Natural killer cell (primary cell): ENCODE data around the gene USP6. TPM values are rescaled to one million over a fixed set of nuclear protein-coding genes. Genes with fewer than 3 reads are reported as not detected.
"Not testable (repeated sequence)": the region's sequence is repeated elsewhere in the genome, so short reads cannot be mapped to it uniquely, and the experiment has no call there.

Experiments
- ATAC-seq, 3 donors: fragments of 150-1000 bp in 2 of 3; fragments of 200-7000 bp in 1 of 3; cut with Tn5 transposase; 1 replicate in 1 of 3; 2 replicates in 2 of 3; pipeline ENCODE4 v1.10.0; 2021; ENCODE audit warnings: mild to moderate bottlenecking in 2 of 3, moderate library complexity in 2 of 3
- DNase-seq, 2 donors: peaks; one replicate each; pipeline versions ENCODE4 v3.0.0 to v3.0.0-alpha.2; 2013 to 2021; ENCODE audit warnings: mixed read lengths in 1 of 2
- H3K27ac ChIP-seq: one replicate; pipeline ENCODE4 v1.5.1; 2013; ENCODE audit warnings: mild to moderate bottlenecking, low read length
- H3K27me3 ChIP-seq: one replicate; pipeline ENCODE4 v1.6.1; 2013; ENCODE audit warnings: low read length; ENCODE audit not compliant: control insufficient read depth, insufficient read depth
- H3K36me3 ChIP-seq: one replicate; pipeline ENCODE4 v1.6.1; 2013; ENCODE audit warnings: low read length; ENCODE audit not compliant: control insufficient read depth, insufficient read depth
- H3K4me1 ChIP-seq: one replicate; pipeline ENCODE4 v1.6.1; 2013; ENCODE audit warnings: low read length; ENCODE audit not compliant: control insufficient read depth, insufficient read depth
- H3K4me3 ChIP-seq: one replicate; pipeline ENCODE4 v1.5.1; 2013; ENCODE audit warnings: low read length
- H3K9me3 ChIP-seq: one replicate; pipeline ENCODE4 v1.6.1; 2013; ENCODE audit warnings: low read length; ENCODE audit not compliant: control insufficient read depth, insufficient read depth
- H3K27ac Mint-ChIP-seq, 2 donors: one replicate each; pipeline ENCODE4 v1.8.0; 2022; ENCODE audit warnings: mild to moderate bottlenecking in 2 of 2, mixed read lengths in 2 of 2, moderate library complexity in 1 of 2
- H3K27me3 Mint-ChIP-seq, 2 donors: one replicate each; pipeline ENCODE4 v1.8.0; 2022; ENCODE audit warnings: low read depth in 2 of 2, mixed read lengths in 2 of 2
- H3K36me3 Mint-ChIP-seq: one replicate; pipeline ENCODE4 v1.8.0; 2022; ENCODE audit warnings: mixed read lengths
- H3K4me1 Mint-ChIP-seq, 2 donors: one replicate each; pipeline ENCODE4 v1.8.0; 2022; ENCODE audit warnings: mixed read lengths in 2 of 2
- H3K4me3 Mint-ChIP-seq: one replicate; pipeline ENCODE4 v1.8.0; 2022; ENCODE audit warnings: mild to moderate bottlenecking, moderate library complexity, mixed read lengths
- H3K9me3 Mint-ChIP-seq, 2 donors: one replicate each; pipeline ENCODE4 v1.8.0; 2022; ENCODE audit warnings: mixed read lengths in 2 of 2
- CTCF ChIP-seq: fragments of 200-600 bp; IDR thresholded peaks from one replicate; pipeline ENCODE4 v1.8.0; 2022; ENCODE audit warnings: antibody characterized with exemption
- WGBS: methylation state at CpG from one replicate; pipeline ENCODE4 v1.1.7; 2013; ENCODE audit warnings: missing lambda C conversion rate; ENCODE audit not compliant: insufficient coverage; 5-methylcytosine and 5-hydroxymethylcytosine counted together
- intact Hi-C: fragments of 100-400 bp; cut with micrococcal nuclease; formaldehyde crosslinking; loops from one replicate; pipeline ENCODE4 v1.14.2; 2022
- total RNA-seq, 4 donors: library from RNA; stranded (reverse); fragments of 120-200 nt in 1 of 4; gene quantifications; one replicate each; pipeline versions ENCODE4 v1.2.3 to v1.2.4, GENCODE V29; 2013 to 2022

USP6 gene
- total RNA-seq, 3 donors from 2014 or later (not counting 1 experiment from before 2014, with no cell fraction given) = 0.07 to 0.34 (median 0.13) TPM

GRCh38 chr17:5111402-5112204 is 4.2 kb upstream of the USP6 start, which contains the start of gene ZNF232:
Gene ZNF232 (minus strand): TSS chr17:5111878. CDS start chr17:5111822, 56 bp downstream.
- ATAC-seq (peak; percentile 93 to 94 (median 93)), DNase-seq (peak; percentile 82 to 95)
- TF ChIP-seq CTCF = no peak
- H3K4me3 ChIP-seq = peak within 1 kb of the TSS; percentile 96
- H3K27me3 ChIP-seq = peaks cover 10% of the 10 kb centered on the region
- H3K4me1 Mint-ChIP-seq = peaks cover 19% of the 10 kb centered on the region in 2 donors
- H3K27ac ChIP-seq = peak within 1 kb of the TSS; percentile 56
- H3K9me3 ChIP-seq = no peaks in the 10 kb centered on the region
- H3K27me3 Mint-ChIP-seq = peaks cover 4 to 18% of the 10 kb centered on the region in 2 donors
- intact Hi-C loops = loop anchor here (1.0 to 10.0 kb wide), 2 partner anchors 14 to 323 kb away; partner anchors contain the start of gene C1QBP
- H3K36me3 ChIP-seq = peaks cover 12% of the 10 kb centered on the region
- under 1% methylated on average over 69 of the region's 69 CpGs for WGBS
- H3K4me3 Mint-ChIP-seq = peak within 1 kb of the TSS; percentile 86
- H3K36me3 Mint-ChIP-seq = no peaks in the 10 kb centered on the region
- no peaks in the 10 kb centered on the region for H3K9me3 Mint-ChIP-seq
- peak within 1 kb of the TSS; percentile 73 to 84 for H3K27ac Mint-ChIP-seq
- H3K4me1 ChIP-seq = peaks cover 18% of the 10 kb centered on the region

- no peak for ATAC-seq
- DNase-seq = no peak
- H3K4me1 ChIP-seq = peaks cover 5% of the 10 kb centered on the region
- H3K4me3 Mint-ChIP-seq = no peak overlapping the region
- no peak overlapping the region for H3K27ac Mint-ChIP-seq
- intact Hi-C loops = loop anchor here (10.0 kb wide), 1 partner anchor 317 kb away; the partner anchor contains the start of gene C1QBP
- H3K27me3 ChIP-seq = peaks cover 18% of the 10 kb centered on the region
- H3K4me3 ChIP-seq = no peak overlapping the region
- no peaks in the 10 kb centered on the region for H3K9me3 Mint-ChIP-seq
- H3K27me3 Mint-ChIP-seq = peaks cover 37 to 45% of the 10 kb centered on the region in 2 donors
- 92% methylated on average over 6 of the region's 6 CpGs for WGBS
- no peaks in the 10 kb centered on the region for H3K36me3 Mint-ChIP-seq
- no peak overlapping the region for H3K27ac ChIP-seq
- TF ChIP-seq CTCF = no peak
- peaks cover 0 to 8% of the 10 kb centered on the region in 2 donors for H3K4me1 Mint-ChIP-seq
- no peaks in the 10 kb centered on the region for H3K9me3 ChIP-seq
- no peaks in the 10 kb centered on the region for H3K36me3 ChIP-seq
These were observed 2.4 kb downstream of the USP6 start for GRCh38 chr17:5118219-5118618.

GRCh38 chr17:5120036-5120435 is 4.2 kb downstream of the USP6 start:
- H3K27me3 Mint-ChIP-seq = peaks cover 45 to 46% of the 10 kb centered on the region in 2 donors
- H3K9me3 Mint-ChIP-seq = no peaks in the 10 kb centered on the region
- Histone ChIP-seq H3K27ac (no peak overlapping the region), H3K27me3 (peaks cover 18% of the 10 kb centered on the region), H3K4me1 (peaks cover 5% of the 10 kb centered on the region), H3K4me3 (no peak overlapping the region), H3K36me3 (no peaks in the 10 kb centered on the region), H3K9me3 (no peaks in the 10 kb centered on the region)
- no peak for ATAC-seq
- no peak overlapping the region for H3K4me3 Mint-ChIP-seq
- WGBS = 94% methylated on average over 6 of the region's 7 CpGs
- intact Hi-C loops = no loop called here
- H3K36me3 Mint-ChIP-seq = no peaks in the 10 kb centered on the region
- peaks cover 0 to 8% of the 10 kb centered on the region in 2 donors for H3K4me1 Mint-ChIP-seq
- DNase-seq = no peak
- no peak for TF ChIP-seq CTCF
- no peak overlapping the region for H3K27ac Mint-ChIP-seq

- H3K36me3 ChIP-seq, H3K36me3 Mint-ChIP-seq, H3K4me3 Mint-ChIP-seq, H3K27ac Mint-ChIP-seq, H3K4me1 ChIP-seq, intact Hi-C loops, DNase-seq, H3K9me3 ChIP-seq, H3K27ac ChIP-seq, H3K4me3 ChIP-seq, ATAC-seq, H3K9me3 Mint-ChIP-seq, H3K4me1 Mint-ChIP-seq: not testable (repeated sequence)
- WGBS = 88% methylated on average over 6 of the region's 6 CpGs
- H3K27me3 Mint-ChIP-seq = peaks cover 42 to 45% of the 10 kb centered on the region in 2 donors
- H3K27me3 ChIP-seq = peaks cover 15% of the 10 kb centered on the region
These were observed 4.8 kb downstream of the USP6 start for GRCh38 chr17:5120436-5121185.
